Kidney (tissue), 14 donors: ENCODE results near the gene ELOA2. TPM values are rescaled to one million over a fixed set of nuclear protein-coding genes. Genes with fewer than 3 reads are reported as not detected.

Experiments
- DNase-seq, 5 donors: peaks; one replicate each; pipeline ENCODE4 v3.0.0-alpha.2; 2013 to 2020
- FAIRE-seq: peaks from 2 replicates; lab custom pipeline; 2012; peaks lifted over from hg19 to GRCh38; lab: Jason Lieb, UNC
- H3K27ac ChIP-seq, 2 donors: one replicate each; pipeline ENCODE4 v1.7.0; 2013; ENCODE audit warnings: low read depth in 2 of 2, low read length in 2 of 2, inconsistent platforms in 1 of 2
- H3K27me3 ChIP-seq: one replicate; pipeline ENCODE4 v1.7.1; 2013; ENCODE audit warnings: low read length, inconsistent platforms; ENCODE audit not compliant: control insufficient read depth, insufficient read depth
- H3K36me3 ChIP-seq, 3 donors: one replicate each; pipeline versions ENCODE4 v1.7.0 to v1.7.1; 2013; ENCODE audit warnings: low read length in 3 of 3, control low read depth in 1 of 3, inconsistent platforms in 1 of 3; ENCODE audit not compliant: insufficient read depth in 3 of 3, control insufficient read depth in 2 of 3
- H3K4me1 ChIP-seq, 3 donors: one replicate each; pipeline versions ENCODE4 v1.7.0 to v1.7.1; 2013; ENCODE audit warnings: low read length in 3 of 3, inconsistent platforms in 1 of 3, low read depth in 1 of 3; ENCODE audit not compliant: control insufficient read depth in 2 of 3, insufficient read depth in 2 of 3
- H3K4me3 ChIP-seq, 3 donors: one replicate each; pipeline versions ENCODE4 v1.7.0 to v1.8.1; 2013; ENCODE audit warnings: low read length in 3 of 3, control low read depth in 1 of 3, inconsistent platforms in 1 of 3
- H3K9ac ChIP-seq, 3 donors: one replicate each; pipeline versions ENCODE4 v1.7.0 to v1.7.1; 2013; ENCODE audit warnings: low read length in 3 of 3, control low read depth in 1 of 3, inconsistent platforms in 1 of 3
- H3K9me3 ChIP-seq, 3 donors: one replicate each; pipeline versions ENCODE4 v1.7.0 to v1.7.1; 2013; ENCODE audit warnings: low read length in 3 of 3, control low read depth in 1 of 3, inconsistent platforms in 1 of 3; ENCODE audit not compliant: control insufficient read depth in 2 of 3, insufficient read depth in 1 of 3
- intact Hi-C: fragments of 100-400 bp; cut with DNase I; formaldehyde crosslinking; loops from one replicate; pipeline ENCODE4 v1.11.1; 2022
- polyA plus RNA-seq: library from polyadenylated mRNA; stranded (reverse); fragments of 350-450 nt; fragmentation: Illumina TruSeq; extraction: RNeasy Lipid Tissue Mini Kit (QIAGEN cat#74804); gene quantifications from one replicate; pipeline ENCODE4 v1.2.3, GENCODE V29; 2014; ENCODE audit warnings: low read depth, low replicate concordance; ENCODE audit not compliant: insufficient read depth
- total RNA-seq: library from RNA; stranded (reverse); fragmentation: NEBNext Ultra II Directional; extraction: Animal tissue kit (Norgen Biotek cat#: 25700); gene quantifications from one replicate; pipeline ENCODE4 v1.2.1, GENCODE V29; 2021
- TF ChIP-seq, protein P1 (sequence below): IDR thresholded peaks from 3 replicates; pipeline ENCODE4 v1.5.1; 2012; ENCODE audit warnings: mild to moderate bottlenecking, moderate library complexity, borderline replicate concordance; ENCODE audit not compliant: insufficient read depth; ENCODE audit errors: extremely low read depth
- donor health status: control.
- donor health status: control.
- donor health status: control.
- donor health status: control.
- donor health status: control.
- donor health status: DM: yes; HTN: yes; CAD: no.
- donor health status: Normal renal cell carcinoma (clear cell type).

ELOA2 gene
- total and polyA plus RNA-seq, 2 donors from 2014 or later, result not detected

- intact Hi-C loops, result no loop called here
- Histone ChIP-seq H3K9me3 (no peaks in the 10 kb centered on the region), H3K4me3 (no peak overlapping the region), H3K9ac (no peak overlapping the region), H3K27ac (no peak overlapping the region), H3K4me1 (no peaks in the 10 kb centered on the region), H3K36me3 (no peaks in the 10 kb centered on the region), H3K27me3 (no peaks in the 10 kb centered on the region)
- TF ChIP-seq, protein P1, sequence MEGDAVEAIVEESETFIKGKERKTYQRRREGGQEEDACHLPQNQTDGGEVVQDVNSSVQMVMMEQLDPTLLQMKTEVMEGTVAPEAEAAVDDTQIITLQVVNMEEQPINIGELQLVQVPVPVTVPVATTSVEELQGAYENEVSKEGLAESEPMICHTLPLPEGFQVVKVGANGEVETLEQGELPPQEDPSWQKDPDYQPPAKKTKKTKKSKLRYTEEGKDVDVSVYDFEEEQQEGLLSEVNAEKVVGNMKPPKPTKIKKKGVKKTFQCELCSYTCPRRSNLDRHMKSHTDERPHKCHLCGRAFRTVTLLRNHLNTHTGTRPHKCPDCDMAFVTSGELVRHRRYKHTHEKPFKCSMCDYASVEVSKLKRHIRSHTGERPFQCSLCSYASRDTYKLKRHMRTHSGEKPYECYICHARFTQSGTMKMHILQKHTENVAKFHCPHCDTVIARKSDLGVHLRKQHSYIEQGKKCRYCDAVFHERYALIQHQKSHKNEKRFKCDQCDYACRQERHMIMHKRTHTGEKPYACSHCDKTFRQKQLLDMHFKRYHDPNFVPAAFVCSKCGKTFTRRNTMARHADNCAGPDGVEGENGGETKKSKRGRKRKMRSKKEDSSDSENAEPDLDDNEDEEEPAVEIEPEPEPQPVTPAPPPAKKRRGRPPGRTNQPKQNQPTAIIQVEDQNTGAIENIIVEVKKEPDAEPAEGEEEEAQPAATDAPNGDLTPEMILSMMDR, result no peak
- DNase-seq, result no peak
- FAIRE-seq, result no peak
Observed at GRCh38 chr18:47063096-47063495, 27.7 kb upstream of the ELOA2 start.

DNA sequence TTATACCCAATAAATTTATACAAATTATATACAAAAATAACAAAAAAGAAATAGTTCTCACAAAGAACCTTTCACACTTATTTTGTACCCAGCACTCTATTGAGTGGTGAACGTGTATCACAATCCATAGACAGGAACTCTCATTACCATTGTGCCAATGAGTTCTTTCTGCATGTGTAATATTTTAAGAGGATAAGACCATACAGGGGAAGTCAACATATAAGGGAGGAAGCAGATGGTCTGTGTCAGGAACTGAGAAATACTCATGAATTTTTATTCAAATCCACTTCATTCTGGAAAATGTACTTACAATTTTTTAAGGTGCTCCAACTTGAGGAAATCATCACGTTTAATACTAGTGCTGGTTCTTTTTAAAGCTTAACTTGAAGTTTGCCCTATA, 27.1 kb upstream of the ELOA2 start:
- FAIRE-seq, result no peak
- Histone ChIP-seq H3K9ac (no peak overlapping the region), H3K4me1 (no peaks in the 10 kb centered on the region), H3K27ac (no peak overlapping the region), H3K27me3 (no peaks in the 10 kb centered on the region), H3K9me3 (no peaks in the 10 kb centered on the region), H3K36me3 (no peaks in the 10 kb centered on the region), H3K4me3 (no peak overlapping the region)
- no peak for DNase-seq
- intact Hi-C loops, result no loop called here
- TF ChIP-seq, protein P1, result no peak

DNA sequence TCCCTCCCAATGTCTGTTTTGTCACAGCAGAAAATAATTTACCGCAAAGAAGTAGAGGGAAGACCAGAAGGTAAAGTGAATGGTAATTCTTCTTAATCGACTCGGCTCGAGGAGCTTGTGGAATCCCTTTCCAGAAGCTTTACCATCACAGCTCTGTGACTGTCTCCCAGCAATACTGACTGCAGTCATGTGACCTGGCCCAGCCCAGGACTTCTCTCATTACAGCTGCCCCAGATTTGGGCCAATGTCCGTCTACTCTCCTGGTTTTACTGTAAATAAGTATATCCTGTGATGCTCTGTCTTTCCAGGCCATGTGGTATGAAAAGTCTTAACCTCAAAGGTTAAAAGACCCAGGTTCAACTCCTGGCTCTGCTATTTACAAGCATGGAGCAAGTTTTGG, 18.9 kb upstream of the ELOA2 start:
- peaks cover 0 to 1% (median 0%) of the 10 kb centered on the region in 3 donors for H3K9me3 ChIP-seq
- no peak overlapping the region for H3K9ac ChIP-seq
- no peak overlapping the region for H3K4me3 ChIP-seq
- H3K27me3 ChIP-seq, result no peaks in the 10 kb centered on the region
- H3K36me3 ChIP-seq, result no peaks in the 10 kb centered on the region
- FAIRE-seq (no peak), DNase-seq (no peak)
- no peaks in the 10 kb centered on the region for H3K4me1 ChIP-seq
- intact Hi-C loops, result no loop called here
- TF ChIP-seq, protein P1, result no peak
- H3K27ac ChIP-seq, result no peak overlapping the region

GRCh38 chr18:47050468-47050867, 15.0 kb upstream of the ELOA2 start:
- Histone ChIP-seq H3K27me3 (no peaks in the 10 kb centered on the region), H3K4me3 (no peak overlapping the region), H3K36me3 (no peaks in the 10 kb centered on the region), H3K4me1 (no peaks in the 10 kb centered on the region), H3K9me3 (peaks cover 0 to 1% (median 0%) of the 10 kb centered on the region in 3 donors), H3K27ac (no peak overlapping the region), H3K9ac (no peak overlapping the region)
- TF ChIP-seq, protein P1, result peak; percentile 53
- FAIRE-seq, result peak; percentile 91
- peak in 2 of 5 donors; percentile 34 to 62 for DNase-seq
- intact Hi-C loops, result no loop called here
